HG02571 (cell line): ENCODE measurements around the gene DCP1B.

ENCODE experiments used
- ATAC-seq: cut with Tn5 transposase; IDR thresholded peaks from one replicate; pipeline ENCODE4 v1.9.1; 2021; ENCODE audit warnings: mild to moderate bottlenecking, moderate library complexity; ENCODE audit not compliant: unreplicated experiment

Gene DCP1B

DNA sequence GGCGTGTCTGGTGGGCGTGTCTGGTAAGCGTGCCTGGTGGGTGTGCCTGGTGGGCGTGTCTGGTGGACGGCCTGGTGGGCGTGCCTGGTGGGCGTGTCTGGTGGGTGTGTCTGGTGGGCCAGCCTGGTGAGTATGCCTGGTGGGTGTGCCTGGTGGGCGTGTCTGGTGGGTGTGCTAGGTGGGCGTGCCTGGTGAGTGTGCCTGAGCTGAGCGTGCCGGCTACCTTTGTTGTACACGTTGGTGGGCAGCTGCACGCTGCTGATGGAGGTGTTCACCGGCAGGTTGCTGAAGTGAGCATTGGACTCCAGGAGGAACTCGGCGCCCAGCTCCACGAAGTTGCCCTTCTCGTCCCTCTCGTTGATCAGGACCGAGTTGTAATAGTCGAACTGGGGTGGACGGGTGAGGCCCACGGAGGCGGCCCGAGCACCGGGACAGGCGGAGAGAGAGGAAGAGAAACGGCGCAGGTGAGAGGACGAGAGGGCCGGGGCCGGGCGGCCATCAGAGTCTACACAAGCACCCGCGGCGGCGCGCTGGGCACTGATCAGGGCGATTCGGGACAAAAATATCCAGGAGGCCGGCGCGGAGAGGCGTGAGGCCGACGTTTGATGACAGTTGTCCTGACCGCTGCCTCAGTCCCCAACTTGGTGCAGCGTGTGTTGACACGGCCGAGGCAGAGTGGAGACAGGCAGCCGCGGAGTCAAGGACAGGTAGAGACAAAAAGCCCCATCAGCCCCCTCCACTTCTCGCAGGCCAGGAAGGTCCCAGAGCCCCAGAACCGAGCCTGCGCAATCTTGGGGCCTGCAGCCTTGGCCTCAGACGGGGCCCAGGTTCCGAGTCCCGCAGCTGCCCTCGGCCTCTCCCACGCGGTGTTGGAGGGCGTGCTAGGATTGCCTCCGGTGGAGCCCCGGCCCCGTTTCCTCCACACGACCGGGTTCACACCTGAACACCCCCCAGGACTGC lies 96.3 kb downstream of the DCP1B start:
- ATAC-seq: no peak

GRCh38 chr12:1906579-1906978 lies 97.7 kb downstream of the DCP1B start:
- ATAC-seq: no peak

GRCh38 chr12:1904875-1905274 lies 99.4 kb downstream of the DCP1B start:
- no peak for ATAC-seq

GRCh38 chr12:1896964-1897363 lies 107.3 kb downstream of the DCP1B start:
- ATAC-seq: no peak
